Measurements from ENCODE around the gene NPR3.

NPR3 gene

DNA sequence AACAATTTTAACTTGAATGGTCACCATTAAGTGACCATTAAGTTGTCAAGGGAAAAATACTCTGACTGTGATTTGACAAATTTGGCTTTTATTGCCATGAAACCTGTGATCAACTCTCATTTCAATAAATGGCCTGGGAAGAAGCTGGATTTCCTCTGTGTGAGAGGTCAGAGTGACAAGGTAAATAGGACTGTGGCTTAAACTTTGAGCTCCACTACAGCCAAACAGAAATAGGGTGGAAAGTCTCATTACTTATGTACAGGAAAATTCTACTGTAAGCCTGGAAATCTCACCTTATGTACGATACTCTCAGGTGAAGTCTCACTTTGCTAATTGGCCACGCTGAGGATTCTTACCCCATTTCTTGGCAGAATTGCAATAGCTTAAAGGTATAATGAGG lies 67.3 kb downstream of the NPR3 start:
- TF ChIP-seq FOXM1 (IDR thresholded peaks at IDR 0.05; ENCODE audit: borderline replicate concordance, low read depth) (no peak), RAD21 (IDR thresholded peaks at IDR 0.05; ENCODE audit: low read depth) (no peak), TCF12 (IDR thresholded peaks at IDR 0.05; ENCODE audit: low read depth) (no peak), TAF1 (IDR thresholded peaks at IDR 0.05; ENCODE audit: low read depth) (no peak), CEBPB (IDR thresholded peaks at IDR 0.05) (no peak), YY1 (IDR thresholded peaks at IDR 0.05; ENCODE audit: low read depth) (no peak), EP300 (IDR thresholded peaks at IDR 0.05; ENCODE audit: borderline replicate concordance) (no peak), NFIC (IDR thresholded peaks at IDR 0.05) (no peak), EGR1 (IDR thresholded peaks at IDR 0.05) (no peak), TEAD4 (IDR thresholded peaks at IDR 0.05) (no peak)
- TF ChIP-seq, protein P1, sequence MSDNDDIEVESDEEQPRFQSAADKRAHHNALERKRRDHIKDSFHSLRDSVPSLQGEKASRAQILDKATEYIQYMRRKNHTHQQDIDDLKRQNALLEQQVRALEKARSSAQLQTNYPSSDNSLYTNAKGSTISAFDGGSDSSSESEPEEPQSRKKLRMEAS (IDR thresholded peaks at IDR 0.05) = no peak
- TF ChIP-seq, protein P2, sequence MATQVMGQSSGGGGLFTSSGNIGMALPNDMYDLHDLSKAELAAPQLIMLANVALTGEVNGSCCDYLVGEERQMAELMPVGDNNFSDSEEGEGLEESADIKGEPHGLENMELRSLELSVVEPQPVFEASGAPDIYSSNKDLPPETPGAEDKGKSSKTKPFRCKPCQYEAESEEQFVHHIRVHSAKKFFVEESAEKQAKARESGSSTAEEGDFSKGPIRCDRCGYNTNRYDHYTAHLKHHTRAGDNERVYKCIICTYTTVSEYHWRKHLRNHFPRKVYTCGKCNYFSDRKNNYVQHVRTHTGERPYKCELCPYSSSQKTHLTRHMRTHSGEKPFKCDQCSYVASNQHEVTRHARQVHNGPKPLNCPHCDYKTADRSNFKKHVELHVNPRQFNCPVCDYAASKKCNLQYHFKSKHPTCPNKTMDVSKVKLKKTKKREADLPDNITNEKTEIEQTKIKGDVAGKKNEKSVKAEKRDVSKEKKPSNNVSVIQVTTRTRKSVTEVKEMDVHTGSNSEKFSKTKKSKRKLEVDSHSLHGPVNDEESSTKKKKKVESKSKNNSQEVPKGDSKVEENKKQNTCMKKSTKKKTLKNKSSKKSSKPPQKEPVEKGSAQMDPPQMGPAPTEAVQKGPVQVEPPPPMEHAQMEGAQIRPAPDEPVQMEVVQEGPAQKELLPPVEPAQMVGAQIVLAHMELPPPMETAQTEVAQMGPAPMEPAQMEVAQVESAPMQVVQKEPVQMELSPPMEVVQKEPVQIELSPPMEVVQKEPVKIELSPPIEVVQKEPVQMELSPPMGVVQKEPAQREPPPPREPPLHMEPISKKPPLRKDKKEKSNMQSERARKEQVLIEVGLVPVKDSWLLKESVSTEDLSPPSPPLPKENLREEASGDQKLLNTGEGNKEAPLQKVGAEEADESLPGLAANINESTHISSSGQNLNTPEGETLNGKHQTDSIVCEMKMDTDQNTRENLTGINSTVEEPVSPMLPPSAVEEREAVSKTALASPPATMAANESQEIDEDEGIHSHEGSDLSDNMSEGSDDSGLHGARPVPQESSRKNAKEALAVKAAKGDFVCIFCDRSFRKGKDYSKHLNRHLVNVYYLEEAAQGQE (IDR thresholded peaks at IDR 0.05; ENCODE audit: low read depth) = no peak

DNA sequence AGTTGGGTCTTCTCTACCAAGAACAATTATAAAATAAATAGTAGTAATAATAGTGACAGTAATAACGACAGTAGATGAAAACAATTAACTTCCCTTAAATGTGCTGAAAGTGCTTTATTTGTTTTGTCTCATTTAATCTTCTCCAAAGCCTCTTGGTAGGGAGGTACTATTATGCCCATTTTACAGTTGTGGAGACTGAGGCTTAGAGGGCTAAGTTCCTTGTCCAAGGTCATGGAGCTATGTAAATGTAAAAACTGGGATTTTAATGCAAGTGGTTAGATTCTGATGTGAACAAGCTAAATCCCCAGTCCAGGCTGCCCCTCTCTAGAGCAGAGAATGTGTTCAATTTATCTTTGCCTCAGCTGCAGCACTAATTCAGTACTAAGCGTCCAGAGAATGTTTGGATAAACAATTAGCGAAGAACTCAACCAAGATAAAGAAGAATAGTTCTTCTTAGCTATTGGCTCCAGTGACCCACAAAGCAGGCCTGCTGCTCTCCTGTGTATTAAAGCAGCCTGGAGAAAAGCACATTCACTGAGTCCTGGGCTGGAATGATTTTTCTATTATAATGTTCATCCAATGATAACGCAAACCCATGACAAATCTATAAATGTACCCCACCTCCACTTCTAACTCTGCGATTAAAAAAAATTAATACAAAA lies 68.8 kb downstream of the NPR3 start:
- TF ChIP-seq, protein P3, sequence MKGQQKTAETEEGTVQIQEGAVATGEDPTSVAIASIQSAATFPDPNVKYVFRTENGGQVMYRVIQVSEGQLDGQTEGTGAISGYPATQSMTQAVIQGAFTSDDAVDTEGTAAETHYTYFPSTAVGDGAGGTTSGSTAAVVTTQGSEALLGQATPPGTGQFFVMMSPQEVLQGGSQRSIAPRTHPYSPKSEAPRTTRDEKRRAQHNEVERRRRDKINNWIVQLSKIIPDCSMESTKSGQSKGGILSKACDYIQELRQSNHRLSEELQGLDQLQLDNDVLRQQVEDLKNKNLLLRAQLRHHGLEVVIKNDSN (IDR thresholded peaks at IDR 0.05) = no peak
- TF ChIP-seq ZBTB7A (IDR thresholded peaks at IDR 0.05; ENCODE audit: low read depth) (no peak), YY1 (IDR thresholded peaks at IDR 0.05; ENCODE audit: low read depth) (no peak), CEBPB (IDR thresholded peaks at IDR 0.05) (no peak), TEAD4 (IDR thresholded peaks at IDR 0.05) (no peak)
- TF ChIP-seq, protein P1 (IDR thresholded peaks at IDR 0.05) = no peak
- TF ChIP-seq, protein P2 (IDR thresholded peaks at IDR 0.05; ENCODE audit: low read depth) = no peak

DNA sequence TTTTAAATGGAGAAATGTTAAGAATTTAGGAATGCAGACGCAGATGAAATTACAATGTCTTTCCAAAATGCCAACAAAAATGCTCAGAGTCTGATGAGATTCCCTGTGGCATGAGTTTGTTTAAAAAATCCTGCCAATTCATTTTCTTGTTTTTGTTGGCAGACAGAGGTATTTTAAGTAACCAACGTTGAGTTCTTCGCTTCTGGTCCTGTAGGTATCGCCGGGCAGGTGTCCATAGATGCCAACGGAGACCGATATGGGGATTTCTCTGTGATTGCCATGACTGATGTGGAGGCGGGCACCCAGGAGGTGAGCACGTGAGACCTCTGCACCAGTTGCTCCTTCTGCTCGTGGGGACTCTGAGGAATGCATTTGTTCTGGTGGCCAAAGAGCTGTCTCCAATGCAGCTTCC lies 69.4 kb downstream of the NPR3 start:
- no peak for TF ChIP-seq RAD21 (IDR thresholded peaks at IDR 0.05; ENCODE audit: low read depth)
- no peak for TF ChIP-seq EP300 (IDR thresholded peaks at IDR 0.05; ENCODE audit: borderline replicate concordance)

DNA sequence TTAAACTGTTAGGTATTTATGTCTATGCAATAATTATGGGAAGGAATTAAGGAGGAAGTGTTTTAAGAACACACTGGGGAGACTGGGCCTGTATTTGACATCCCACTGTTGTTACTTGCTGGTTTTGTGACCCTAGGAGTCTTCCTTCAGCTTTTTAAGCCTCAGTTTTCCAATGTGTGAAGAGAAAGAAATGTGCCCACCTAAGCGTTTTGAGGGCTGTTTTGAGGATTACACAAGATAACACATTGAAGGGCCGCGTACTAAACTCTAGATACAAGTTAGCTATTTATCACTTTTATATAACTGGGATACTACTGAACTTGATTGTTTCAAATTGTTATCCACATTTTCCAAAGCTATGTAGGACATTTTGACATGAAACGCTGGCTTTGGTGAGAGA lies 72.5 kb downstream of the NPR3 start:
- TF ChIP-seq NFIC (IDR thresholded peaks at IDR 0.05) (no peak), CEBPB (IDR thresholded peaks at IDR 0.05) (no peak), CREB1 (IDR thresholded peaks at IDR 0.05; ENCODE audit: low read depth) (no peak), YY1 (IDR thresholded peaks at IDR 0.05; ENCODE audit: low read depth) (no peak), TAF1 (IDR thresholded peaks at IDR 0.05; ENCODE audit: low read depth) (no peak), EP300 (IDR thresholded peaks at IDR 0.05; ENCODE audit: borderline replicate concordance) (no peak), FOXM1 (IDR thresholded peaks at IDR 0.05; ENCODE audit: borderline replicate concordance, low read depth) (no peak), TEAD4 (IDR thresholded peaks at IDR 0.05) (no peak), ZBTB7A (IDR thresholded peaks at IDR 0.05; ENCODE audit: low read depth) (no peak), EGR1 (IDR thresholded peaks at IDR 0.05) (no peak), RAD21 (IDR thresholded peaks at IDR 0.05; ENCODE audit: low read depth) (no peak), TCF12 (IDR thresholded peaks at IDR 0.05; ENCODE audit: low read depth) (no peak)
- TF ChIP-seq, protein P1 (IDR thresholded peaks at IDR 0.05) = no peak
- TF ChIP-seq, protein P3 (IDR thresholded peaks at IDR 0.05) = no peak
- TF ChIP-seq, protein P2 (IDR thresholded peaks at IDR 0.05; ENCODE audit: low read depth) = no peak

Data from Ishikawa (cell line).